Iris pigment epithelial cell (primary cell): ENCODE results near the gene NEB.
"Not testable (repeated sequence)": the region's sequence is repeated elsewhere in the genome, so short reads cannot be mapped to it uniquely, and the experiment has no call there.

Experiments used
- DNase-seq: peaks from one replicate; pipeline ENCODE4 v3.0.0-alpha.2; 2011; ENCODE audit warnings: low read depth

NEB gene

DNA sequence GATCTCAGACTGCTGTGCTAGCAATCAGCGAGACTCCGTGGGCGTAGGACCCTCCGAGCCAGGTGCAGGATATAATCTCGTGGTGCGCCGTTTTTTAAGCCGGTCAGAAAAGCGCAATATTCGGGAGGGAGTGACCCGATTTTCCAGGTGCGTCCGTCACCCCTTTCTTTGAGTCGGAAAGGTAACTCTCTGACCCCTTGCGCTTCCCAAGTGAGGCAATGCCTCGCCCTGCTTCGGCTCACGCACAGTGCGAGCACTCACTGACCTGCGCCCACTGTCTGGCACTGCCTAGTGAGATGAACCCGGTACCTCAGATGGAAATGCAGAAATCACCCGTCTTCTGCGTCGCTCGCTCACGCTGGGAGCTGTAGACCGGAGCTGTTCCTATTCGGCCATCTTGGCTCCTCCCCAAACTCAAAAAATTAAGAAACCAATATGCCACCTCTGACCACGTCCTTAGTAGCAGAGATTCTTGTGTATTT, 29.8 kb downstream of the NEB start:
- DNase-seq, result not testable (repeated sequence)

DNA sequence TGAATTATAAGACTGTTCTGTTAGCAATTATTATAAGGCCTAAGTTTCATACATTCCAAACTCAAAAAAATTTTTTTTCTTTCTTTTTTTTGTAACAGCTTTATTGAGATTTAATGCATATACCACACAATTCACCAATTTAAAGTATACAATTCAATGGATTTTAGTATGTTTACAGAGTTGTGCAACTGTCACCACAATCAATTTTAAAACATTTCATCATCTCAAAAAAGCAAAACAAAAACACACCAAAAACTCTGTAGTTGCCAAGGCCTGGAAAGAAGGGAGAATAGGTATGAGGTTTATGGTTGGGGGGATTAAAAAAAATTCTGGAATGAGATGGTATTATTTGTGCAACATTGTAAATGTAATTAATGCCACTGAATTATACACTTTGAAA, 36.1 kb downstream of the NEB start:
- not testable (repeated sequence) for DNase-seq

DNA sequence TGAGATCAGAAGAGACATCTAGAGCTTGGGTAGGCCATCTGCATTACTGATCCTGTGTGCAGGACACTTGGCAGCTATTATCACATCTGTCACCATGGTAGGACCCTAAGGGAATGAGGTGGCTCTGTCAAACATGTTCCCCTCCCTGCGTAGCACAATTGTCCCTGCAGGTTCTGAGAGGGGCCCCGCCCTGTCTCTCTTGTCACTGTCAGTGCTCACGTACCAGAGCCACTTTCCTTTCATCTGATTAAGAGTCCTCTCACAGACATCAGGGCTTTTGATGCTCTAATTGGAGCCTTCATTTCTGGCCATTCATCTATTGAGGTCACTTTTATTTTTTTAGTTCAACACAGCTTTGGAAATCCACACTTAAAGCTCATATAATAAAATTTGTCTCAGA, 38.5 kb downstream of the NEB start:
- DNase-seq, result no peak

DNA sequence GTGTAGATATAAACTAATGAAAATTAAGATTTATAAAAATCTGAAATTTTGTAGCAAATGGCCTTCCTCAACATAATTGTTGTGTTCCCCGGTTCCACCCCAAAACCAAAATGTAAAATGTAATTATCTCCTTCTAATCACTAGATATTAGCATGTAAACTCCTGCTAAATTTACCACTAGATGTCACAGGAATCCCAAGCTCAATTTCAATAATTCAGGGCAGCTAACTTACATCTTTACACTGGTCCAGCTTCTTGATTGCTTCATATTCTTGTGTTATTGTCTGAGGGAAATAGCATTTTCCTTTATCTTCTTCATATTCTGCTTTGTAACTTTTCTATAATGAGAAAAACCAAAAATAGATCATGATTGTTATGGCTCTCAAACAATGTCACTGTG, 42.6 kb downstream of the NEB start:
- no peak for DNase-seq

DNA sequence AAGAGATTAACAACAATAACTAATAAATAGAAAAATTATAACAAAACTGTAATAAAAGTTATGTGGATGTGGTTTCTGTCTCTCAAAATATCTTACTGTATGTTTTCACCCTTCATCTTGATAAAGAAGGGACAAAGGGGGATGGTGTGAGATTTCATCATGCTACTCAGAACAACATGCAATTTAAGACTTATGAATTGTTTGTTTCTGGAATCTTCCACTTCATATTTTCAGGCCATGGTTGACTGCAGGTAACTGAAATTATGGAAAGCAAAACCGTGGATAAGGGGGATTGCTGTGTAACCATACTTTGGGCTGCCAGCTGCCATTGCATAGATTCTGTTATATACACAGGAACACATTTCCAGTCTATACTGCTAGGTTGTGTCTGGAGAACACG, 45.6 kb downstream of the NEB start:
- no peak for DNase-seq

DNA sequence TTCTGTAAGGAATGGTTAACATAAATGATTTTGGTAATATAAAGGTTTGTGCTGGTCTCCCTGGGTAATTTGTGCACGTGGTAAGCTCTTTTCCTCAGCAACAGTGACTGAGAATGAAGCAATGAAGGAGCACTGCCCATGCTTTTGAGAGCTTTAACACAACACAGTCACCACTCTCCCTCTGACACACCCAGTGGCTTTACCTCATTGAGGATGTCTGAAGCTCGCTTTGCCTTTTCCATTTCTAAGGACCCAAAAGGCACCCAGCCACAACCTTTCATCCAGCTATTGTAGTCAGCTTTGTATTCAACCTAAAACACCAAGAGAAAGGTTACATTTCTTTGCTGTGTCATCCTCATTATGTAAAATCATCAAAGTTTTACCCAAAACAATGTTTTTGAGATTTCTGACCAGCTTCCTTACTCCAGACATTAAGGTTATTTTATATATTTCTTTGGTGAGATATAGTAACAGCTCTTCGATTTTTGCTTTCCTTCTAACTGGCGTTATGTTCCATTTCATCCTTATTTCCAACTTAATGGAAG, 51.7 kb downstream of the NEB start:
- DNase-seq, result no peak

DNA sequence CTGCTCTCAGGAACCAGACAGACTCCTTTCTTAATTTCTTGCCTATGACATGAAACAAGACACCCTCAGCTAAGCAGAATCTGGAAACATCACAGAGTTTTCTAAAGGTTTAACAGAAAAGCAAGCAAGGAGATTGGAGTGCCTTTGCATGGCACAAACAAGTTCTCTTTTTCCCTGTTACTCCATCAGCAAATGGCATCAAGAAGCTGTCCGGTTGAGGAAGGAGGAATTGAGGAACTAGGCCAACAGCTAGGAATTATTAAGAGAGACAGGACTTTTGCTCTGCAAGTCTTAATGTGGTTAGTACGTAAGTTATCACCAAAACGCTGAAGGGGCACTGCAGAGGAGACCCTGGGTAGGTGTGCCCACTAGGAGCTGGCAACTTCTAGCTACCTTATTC, 53.2 kb downstream of the NEB start:
- DNase-seq, result no peak

DNA sequence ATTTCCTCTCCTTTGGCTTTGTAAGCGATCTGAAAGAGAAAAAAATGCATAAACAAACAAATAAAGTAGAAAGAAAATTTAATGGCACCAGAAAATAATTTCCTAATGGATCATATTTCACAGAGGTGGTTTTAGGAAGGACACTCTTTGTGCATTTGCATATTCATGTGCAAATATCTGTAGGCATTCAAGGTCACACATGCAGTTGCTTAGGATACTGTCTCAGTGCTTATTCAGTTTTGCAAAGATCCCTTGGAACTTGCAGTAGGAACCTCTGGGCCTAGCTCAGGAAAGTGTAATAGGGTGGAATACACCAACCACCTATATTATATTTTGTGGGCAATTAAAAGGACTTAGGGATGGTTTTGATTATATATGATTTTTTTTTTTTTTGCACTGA, 54.3 kb downstream of the NEB start:
- no peak for DNase-seq

DNA sequence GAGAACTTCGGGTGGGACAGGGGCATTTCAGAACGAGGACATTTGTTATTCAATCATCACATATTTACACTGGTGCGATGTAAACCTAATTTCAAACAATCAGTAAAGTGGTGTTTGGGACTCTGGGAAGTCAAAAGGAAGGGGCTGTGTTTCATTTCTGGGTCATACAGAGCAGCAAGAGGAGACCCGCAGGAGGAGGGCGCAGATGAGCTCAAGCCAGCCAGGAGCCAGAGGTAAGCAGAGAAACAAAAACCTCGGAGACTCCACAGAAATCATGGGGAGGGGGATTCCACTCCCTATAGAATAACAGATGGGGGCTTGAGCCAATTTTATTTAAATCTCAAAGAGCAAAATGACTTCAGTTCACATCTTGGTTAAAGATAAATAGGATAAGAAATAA, 55.4 kb downstream of the NEB start:
- no peak for DNase-seq

DNA sequence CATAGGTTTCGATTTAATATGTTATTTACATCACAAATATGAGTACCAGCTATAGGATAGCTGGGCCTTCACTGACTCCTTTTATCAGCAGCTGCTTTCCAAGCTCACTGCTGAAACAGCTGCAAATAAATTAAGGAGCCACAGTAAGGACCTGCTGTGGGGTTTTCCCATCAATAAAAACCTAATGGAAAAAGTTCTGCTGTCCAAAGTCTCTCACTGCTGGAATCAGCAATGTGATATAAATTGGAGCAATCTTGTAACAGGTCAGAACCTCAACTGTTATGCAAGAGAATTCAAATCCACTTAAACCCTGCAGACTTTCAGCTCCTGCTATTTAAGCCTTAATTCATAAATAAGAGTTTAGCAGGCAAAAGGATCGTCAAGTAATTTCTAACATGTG, 61.3 kb downstream of the NEB start:
- DNase-seq, result no peak

DNA sequence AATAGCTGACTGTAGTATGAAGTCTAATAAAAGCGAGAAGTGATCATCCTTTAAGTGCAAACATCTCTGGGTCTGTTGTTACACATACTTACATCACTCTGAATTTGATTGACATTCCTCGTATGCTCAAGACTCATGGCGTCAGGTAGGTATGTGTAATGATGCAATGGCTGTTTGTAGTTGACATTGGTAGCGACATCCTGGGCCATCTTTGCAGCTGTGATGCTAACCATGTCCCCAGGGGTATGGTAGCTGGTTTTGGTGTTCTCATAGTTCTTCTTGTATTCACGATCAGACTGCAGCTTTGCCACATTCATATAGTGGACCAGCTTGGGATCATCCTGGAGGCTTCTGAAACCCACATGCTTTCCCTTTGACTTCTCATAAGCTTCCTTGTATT, 62.0 kb downstream of the NEB start:
- no peak for DNase-seq

DNA sequence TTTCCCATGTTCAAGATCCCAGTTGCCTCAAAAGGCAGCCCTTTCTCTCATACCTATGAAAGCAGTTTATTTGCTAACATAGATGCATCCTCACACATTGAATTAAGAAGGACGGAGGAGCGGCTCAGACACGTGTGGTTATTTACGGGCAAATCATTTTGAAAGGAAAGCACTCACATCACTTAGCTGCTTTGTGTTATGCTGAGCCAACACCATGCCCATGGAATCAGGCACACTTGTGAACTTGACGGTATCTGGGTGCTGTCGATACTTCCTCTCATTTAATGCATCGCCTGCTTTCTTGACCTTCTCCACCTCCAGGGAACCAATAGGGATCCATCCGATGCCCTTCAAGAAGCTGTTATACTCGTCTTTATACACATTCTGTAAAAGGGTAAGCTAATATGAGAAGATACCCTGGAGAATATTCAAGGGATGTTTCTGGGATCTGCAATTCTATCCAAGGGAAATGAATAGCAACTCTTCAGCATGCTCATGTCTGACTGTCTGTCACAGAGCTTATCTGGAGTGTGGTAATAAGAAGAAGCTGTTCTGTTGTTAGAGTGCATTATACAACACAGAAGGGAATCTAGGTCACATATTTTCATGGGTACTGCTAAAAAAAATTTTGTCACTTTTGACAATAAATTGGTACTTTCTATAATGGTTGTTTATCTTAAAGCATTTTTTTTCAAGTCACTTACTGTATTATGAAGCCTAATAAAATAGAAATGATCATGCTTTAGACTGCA, 63.3 kb downstream of the NEB start:
- DNase-seq, result no peak

DNA sequence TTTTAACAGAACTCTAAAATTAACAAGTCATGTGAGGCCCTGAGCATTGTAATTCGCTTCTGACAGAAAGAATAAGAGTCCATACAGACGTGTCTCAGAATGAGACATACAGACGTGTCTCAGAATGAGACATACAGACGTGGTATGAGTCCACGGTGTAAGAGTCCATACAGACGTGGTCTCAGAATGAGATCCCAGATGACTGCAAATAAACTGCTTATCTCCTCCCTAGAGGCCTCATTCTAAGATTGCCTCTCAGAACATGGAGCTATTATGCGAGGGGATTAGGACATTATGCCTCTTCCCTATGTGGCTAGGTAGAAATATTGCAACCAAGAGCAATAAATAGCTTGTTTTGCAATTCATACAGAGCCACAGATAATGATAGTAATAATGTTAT, 63.9 kb downstream of the NEB start:
- DNase-seq, result no peak

DNA sequence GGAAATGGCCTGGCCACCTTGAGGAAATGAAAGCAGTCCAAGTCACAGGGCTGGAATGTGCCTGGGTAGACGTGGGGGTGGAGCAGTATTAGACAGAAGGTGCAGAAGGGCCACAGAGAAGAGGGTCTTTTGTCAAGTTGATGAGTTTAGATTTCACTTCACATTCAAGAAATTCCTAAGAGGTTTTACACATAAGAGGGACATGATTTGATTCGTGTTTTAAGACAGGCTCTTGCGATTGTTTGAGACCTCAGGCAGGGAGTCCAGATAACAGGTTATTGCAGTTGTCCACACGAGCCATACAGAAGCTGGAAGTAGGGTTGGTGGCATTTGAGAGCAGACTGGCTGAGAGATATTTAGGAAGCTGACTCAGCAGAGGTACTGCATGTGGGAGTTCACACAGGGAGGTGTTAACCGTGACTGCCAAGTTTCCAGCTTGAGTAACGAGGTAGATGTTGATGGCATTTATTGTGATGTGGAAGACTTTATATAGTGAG, 64.6 kb downstream of the NEB start:
- DNase-seq, result no peak

DNA sequence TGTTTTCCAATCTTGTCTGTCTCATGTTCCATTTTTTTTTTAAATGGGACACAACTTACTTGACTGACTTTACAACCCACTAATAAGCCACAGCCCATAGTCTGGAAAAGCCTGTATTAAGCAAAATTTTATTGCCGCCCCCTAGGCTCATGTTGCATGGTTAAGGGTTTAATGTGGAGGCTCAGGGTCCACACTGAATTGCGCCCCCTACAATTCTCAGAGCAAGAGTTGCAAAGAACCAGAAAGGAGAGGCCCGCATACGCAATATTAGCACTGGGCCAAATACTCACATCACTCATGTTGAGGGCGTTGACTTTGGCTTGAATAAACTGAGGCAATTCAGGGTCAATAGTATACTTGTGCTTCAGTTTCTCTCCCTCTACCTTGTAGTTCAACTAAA, 65.5 kb downstream of the NEB start:
- no peak for DNase-seq

DNA sequence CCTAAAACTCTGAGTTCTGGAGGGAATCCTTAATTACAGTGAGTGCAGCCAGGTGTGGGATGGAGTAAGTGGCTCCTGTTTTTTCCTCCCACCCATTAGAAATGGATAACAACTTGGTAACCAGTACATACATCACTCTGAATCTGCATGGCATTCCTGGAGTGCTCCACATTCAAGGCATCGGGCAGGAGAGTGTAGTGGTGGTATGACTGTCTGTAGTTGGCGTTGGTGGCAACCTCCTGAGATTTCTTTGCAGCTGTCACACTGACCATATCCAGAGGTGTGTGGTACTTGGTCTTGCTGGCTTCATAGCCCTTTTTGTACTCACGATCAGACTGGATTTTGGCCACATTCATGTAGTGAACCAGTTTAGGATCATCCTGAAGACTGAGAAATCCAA, 68.3 kb downstream of the NEB start:
- no peak for DNase-seq

DNA sequence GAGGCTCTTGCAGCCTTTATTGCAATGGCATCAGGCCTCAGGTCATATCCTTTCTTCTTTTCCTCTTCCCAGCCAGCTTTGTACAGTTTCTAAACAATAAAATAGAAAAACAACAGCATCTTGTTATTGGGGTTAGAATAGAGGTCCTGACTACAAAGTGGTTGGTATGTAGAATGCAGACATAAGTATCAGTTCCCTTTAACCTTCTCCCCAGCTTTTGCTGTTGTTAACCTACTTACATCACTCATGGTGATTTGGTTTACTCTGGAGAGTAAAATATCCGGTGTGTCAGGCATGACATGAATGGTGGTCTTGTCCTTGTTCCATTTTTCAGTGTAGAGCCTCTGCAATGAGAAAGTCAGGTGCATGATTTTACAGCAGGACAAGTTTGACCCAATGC, 69.8 kb downstream of the NEB start:
- DNase-seq, result no peak

DNA sequence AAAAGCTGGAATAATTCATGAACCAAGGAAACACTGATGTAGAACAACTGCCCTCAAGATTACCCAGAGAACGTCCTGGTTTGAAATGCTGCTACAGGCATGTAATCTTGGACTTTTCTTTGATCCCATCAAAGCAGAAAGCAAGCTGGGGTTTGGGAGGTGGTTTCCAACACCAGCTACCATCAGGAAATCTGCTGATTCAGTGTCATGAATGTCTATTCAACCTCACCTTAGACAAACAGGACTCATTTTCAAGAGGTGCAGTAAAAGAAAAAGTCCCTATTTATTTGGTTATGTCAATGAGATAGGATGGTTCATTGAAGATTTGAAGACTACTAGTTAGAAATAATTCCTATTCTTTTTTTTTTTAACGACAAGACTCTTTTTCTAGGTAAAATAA, 72.7 kb downstream of the NEB start:
- no peak for DNase-seq

DNA sequence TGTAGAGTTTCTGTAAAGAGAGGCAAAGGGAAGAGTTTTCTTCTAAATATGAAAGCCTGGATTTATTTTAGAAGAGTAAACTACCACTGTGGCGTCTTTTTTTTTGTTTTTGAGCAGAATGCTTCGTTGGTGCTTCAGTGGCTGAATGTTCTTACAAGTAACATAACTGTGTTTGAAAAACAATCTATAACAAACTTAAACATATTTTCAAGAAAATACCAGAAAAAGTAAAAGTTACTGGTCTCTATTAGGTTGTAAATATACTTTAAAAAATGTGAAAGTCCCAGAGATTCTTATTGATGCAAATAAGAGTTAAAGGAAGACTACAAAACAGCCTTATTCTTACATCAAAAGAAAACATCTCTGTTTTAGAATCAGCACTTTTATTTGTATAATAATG, 76.2 kb downstream of the NEB start:
- no peak for DNase-seq

DNA sequence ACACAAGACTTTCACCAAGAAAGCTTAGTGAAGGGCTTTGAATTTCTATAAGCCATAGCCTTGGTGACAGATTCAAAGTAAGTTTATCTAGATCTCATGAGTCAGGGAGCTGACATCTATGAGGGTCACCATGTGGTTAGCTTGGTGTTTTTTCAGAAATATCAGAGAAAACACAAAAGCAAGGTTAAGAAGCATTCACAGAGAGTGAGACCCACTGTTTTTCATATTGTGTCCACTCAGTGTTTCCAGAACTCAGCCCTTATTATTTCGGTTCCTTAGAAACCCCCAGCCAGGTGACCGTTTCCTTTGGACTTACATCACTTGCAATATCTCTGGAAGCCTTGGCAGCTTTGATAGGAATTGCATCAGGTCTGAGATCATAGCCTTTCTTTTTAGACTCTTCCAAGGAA, 76.6 kb downstream of the NEB start:
- peak; percentile 29 for DNase-seq

DNA sequence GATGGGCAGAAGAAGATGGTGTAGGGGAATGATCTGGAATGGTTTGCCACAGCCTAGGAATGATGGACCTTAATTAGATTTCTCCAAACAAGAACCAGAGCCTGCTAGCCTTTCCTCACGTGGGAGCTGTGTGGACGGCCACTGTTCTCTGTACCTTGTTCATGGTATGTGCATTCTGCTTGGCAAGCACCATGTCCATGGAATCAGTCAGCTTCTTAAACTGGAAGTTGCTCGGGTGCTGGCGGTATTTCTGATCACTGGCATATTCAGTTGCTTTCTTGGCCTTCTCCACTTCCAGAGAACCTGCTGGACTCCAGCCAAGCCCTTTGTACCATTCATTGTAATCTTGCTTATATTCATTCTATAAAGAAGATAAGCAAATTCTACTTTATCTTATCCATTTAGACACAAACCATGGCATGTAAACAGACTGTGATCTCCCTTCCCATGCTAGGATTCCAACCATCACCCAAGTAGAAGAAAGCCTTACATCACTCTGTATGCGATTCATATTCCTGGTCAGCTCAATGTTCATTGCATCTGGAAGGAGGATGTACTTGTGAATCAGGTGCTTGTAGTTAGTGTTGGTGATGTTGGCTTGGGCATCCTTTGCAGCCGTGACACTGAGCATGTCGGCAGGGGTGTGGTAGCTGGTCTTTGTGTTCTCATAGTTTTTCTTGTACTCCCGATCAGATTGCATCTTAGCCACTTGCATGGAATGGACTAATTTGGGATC, 78.4 kb downstream of the NEB start:
- no peak for DNase-seq

DNA sequence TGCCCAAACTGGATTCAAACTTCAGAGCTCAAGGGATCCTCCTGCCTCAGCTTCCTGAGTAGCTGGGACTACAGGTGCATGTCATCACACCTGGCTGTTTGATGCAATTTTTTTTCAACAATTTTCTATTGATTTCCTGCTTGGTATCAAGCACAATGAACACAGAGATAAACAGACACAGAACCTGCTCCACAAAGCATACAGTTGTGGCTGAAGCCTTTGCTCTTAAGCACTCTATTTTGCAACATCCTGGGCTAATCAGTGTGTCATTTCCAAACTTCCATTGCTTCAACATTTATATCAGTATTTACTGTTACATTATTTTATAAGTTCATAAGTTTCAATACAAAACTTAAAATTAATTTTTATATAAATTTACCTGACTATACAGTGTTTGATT, 79.4 kb downstream of the NEB start:
- DNase-seq, result no peak

DNA sequence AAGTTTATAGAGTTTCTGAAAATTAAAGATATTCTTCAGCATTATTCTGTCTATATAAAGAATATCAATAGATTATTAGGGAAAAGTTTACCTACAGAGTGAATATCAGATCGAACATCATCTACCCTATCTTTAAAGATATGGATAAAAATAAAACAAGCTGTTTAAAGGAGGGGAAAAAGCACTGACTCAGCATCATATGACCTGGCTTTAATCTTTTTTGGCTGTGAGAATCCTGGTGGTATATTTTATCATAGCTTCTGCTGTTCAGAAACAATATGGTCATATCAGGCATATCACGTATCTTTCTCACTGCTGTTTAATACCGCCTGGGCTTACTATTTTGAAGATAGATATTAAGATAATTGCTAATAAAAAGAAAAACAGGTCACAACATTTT, 80.2 kb downstream of the NEB start:
- no peak for DNase-seq
